ENCODE data around the gene SOCS3.

- TF ChIP-seq GATA2 (IDR thresholded peaks at IDR 0.05; ENCODE audit: low read depth, low read length) = no peak
- no peak for TF ChIP-seq GATA3 (IDR thresholded peaks at IDR 0.05; ENCODE audit: low read depth, low read length)
These were observed 2.4 kb upstream of the SOCS3 start for GRCh38 chr17:78362232-78362631.

Measured in SH-SY5Y (cell line).